G401 (cell line): ENCODE measurements around the gene PLPP1. TPM values are rescaled to one million over a fixed set of nuclear protein-coding genes. Genes with fewer than 3 reads are reported as not detected.
"Not testable (repeated sequence)": the region's sequence is repeated elsewhere in the genome, so short reads cannot be mapped to it uniquely, and the experiment has no call there.

ENCODE experiments used
- DNase-seq: peaks from one replicate; pipeline ENCODE4 v3.0.0-alpha.2; 2015; ENCODE audit warnings: low spot score
- in situ Hi-C: cut with HindIII; loops from 2 replicates; pipeline ENCODE4 v1.10.0; 2016; ENCODE audit warnings: low sequenced_read_pairs, mixed read lengths
- total RNA-seq: library from RNA; depleted of rRNA; stranded (reverse); fragments of >200 nt; shearing (Covaris generic); gene quantifications from 2 replicates; pipeline ENCODE4 v1.2.3, GENCODE V29; 2014

Gene PLPP1
- total RNA-seq, 1 experiment from 2014 or later, result 13.3 TPM

DNA sequence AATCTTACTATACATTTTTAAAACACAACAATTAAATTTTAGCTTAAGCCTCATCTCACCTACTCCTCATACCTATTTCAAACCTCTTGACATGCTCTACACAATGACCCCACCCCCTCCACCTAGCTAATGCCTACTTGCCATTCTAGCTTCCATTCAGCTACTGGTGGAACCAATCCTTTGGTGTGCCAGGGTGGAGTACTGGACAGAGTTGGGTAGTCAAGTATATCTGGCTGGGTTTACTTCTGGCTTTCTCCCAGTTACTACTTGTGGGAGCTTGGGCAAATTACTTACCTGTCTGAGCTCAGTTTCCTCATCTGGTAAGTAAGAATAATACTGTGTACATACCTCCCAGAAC, 24.3 kb downstream of the PLPP1 start:
- no peak for DNase-seq
- in situ Hi-C loops, result no loop called here

DNA sequence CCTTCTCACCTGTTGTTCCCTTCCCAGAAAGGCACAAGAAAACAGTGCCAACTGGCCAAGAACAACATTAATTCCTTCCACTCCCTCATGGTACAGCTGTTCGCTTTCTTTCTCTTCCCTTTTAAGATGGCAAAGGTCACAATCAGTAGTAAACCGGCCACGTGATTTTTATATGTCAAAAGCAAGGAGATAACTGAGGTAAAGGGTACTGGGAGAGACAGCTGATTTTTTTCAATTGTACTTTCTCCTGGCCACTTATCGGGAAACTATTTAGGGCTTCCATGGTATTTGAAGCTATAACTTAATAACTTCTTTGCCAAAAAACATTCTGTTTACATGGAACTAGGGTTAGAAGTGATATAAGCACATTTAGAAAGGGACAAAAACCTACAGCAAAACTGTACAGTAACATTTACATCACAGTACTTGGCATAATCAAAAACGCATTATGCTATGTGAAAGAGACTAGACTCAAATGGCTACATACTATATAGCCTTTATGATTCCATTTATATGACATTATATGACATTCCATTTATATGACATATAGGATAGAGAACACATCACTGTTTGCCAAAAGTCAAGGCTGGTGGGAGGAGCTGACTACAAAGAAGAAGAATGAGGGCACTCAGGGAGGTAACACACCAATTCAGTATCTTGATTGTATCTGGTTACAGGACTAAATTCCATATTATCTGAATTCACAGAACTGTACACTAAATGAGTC, 24.8 kb downstream of the PLPP1 start:
- DNase-seq, result no peak
- in situ Hi-C loops, result no loop called here

- in situ Hi-C loops, result no loop called here
- DNase-seq, result no peak
Measured at GRCh38 chr5:55509097-55509496, 25.7 kb downstream of the PLPP1 start.

DNA sequence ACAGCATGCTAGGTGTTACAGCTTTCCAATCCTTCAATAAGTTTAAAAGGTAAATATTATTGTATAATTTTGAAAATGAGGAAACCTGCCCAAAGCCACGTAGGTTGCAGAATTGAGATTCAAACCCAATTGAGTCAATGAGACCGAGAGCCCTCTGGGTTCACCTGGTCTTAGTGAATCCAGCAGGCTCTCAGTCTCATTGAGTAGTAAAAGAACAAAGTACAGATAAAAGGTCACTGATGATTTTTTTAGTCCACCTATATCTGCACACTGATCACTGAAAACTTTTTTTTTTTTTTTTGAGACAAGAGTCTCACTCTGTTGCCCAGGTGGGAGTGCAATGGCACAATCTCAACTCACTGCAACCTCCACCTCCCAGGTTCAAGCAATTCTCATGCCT, 27.2 kb downstream of the PLPP1 start:
- in situ Hi-C loops, result no loop called here

GRCh38 chr5:55505711-55506110, 29.1 kb downstream of the PLPP1 start:
- DNase-seq, in situ Hi-C loops: not testable (repeated sequence)

More for the DNA sequence above, 27.2 kb downstream of the PLPP1 start:
- no peak for DNase-seq

- DNase-seq, in situ Hi-C loops: not testable (repeated sequence)
Measured at GRCh38 chr5:55503917-55504316, 30.8 kb downstream of the PLPP1 start.

DNA sequence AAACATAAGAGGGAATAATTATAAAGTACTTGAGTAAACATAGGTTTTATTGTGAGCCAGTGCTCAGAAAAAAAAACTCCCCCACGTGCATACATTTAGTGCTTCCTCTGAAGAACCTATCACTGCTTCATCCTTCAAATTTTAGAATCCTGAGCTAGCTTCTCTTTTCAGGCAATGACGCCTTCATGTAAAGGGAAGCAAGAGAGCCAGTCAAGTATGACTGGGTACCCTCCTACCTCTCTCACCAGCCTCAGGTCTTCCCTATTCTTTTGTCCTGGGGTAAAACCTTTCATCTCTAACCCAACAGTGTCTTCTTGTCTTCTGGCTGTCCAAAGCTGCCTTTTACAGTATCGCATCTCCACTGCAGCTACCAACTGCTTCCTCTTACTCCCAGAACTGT, 32.0 kb downstream of the PLPP1 start:
- in situ Hi-C loops, result no loop called here
- no peak for DNase-seq

- in situ Hi-C loops, result no loop called here
- DNase-seq, result peak; percentile 15
Measured at GRCh38 chr5:55498457-55498856, 36.3 kb downstream of the PLPP1 start.

DNA sequence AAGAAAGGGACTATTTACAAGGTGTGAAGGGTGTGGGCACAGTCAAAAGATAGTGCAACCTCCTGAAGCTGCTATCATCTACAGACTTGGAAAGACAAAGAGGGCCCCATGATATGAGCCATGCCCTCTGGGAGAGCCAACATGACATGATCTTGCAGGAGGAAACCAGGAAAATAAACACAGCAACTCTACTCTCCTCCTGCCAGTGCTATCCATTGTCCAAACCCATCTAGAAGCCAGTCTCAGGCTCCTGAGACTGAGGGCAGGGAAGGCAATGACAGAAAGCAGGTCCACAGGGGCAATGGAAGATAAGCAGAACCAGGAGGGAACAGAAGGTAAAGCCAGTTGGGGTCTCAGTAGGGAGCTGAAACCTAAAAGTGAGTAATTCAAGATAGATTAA, 37.1 kb downstream of the PLPP1 start:
- peak; percentile 81 for DNase-seq
- in situ Hi-C loops, result no loop called here

GRCh38 chr5:55495216-55495615, 39.5 kb downstream of the PLPP1 start:
- DNase-seq, result no peak
- in situ Hi-C loops, result no loop called here

DNA sequence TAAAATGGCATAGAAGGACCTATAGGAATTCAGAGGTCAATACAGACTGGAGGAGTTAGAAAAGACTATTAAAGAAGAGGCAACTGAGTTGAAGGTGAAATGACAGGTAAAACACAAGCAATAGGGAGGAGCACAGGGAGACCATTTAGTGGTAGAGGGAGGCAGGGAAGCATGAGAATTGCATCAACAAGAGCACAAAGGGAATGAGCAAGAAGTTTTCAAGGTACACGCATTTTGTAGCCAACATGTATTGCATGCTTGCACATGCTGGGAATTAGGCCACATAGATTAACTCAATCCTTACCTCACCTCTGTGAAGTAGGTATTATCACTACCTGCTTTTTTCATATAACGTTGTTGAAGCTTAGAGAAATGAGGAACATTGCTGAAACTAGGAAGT, 42.3 kb downstream of the PLPP1 start:
- DNase-seq, result no peak
- in situ Hi-C loops, result no loop called here

DNA sequence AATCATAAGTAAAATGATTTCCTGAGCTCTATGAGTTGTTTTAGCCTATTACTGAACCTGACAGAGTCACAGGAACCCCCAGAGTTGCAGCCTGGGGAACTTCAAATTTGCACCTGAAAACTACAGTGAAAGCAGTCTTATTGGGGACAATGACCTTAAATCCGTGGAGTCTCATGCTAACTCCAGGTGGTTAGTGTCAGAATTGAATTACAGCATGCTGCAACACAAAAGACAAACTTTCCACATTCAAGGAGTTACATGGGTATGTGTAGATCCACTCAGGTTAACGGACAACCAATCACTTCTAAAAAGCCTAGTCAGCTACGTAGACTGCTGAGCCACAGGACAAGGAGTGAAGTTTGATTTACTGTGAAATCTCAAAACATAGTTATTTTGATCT, 49.7 kb downstream of the PLPP1 start:
- no peak for DNase-seq
- in situ Hi-C loops, result no loop called here

DNA sequence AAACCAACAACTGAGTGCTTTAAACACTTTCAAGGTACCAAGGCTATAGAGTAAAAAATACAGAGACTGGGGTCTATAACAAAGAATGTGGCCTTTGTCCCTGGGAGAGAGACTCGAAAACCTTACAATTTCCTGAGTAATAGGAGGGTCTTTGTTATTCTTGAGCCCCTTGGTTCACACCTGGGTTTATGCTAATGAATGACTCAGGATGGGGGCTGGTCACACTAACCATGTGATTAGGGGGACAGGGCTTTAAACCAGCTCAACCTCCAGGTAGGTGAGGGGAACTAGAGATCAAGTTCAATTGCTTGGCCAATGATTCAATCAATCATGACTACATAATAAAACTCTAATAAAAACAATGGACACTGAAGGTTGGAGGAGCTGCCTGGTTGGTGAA, 50.2 kb downstream of the PLPP1 start:
- no peak for DNase-seq
- in situ Hi-C loops, result no loop called here

DNA sequence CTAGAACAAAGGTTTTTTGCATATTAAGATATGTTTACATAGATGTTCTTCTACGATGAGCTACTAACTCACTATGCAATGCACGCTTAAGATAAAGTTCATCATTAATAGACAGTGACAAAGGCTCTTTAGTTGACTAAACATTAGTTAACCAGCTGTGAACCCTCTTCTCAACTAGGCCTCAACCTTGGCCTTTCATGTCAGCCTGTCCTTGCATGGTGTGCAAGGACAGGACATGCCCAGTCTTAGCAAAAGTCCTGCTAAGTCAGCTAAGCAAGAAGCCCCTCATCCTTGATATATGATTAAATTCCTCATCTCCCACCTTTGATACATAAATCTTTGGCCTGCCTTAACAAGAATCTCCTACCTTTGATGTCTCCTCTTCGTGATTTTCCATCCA, 50.9 kb downstream of the PLPP1 start:
- DNase-seq, result no peak
- in situ Hi-C loops, result no loop called here

DNA sequence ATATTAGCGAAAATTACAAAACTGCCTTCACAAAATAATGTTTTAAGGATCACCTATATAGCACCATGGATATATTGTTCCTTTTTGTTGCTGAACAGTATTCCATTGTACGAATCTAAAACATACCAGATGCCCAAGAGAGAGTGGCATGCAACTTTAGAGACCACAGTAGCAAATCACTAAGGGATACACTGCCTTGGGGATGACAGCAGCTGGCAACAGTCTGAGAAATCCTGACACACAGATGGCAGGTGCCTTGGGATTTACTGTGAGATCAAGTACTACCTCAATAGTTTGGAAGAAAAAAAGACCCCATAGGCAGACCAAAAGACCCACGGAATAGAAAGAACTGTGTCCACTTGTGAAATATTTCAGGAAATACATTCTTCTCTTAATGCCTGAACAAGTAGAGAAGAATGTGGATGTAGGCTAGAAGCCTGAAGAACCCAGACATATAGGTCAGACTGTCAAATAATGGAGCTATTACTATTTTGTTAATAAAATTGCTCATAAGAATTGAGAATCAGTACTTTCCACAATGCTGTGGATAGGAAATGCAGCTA, 53.4 kb downstream of the PLPP1 start:
- DNase-seq, result no peak
- in situ Hi-C loops, result no loop called here

GRCh38 chr5:55480781-55481180, 54.0 kb downstream of the PLPP1 start:
- DNase-seq, result no peak
- in situ Hi-C loops, result no loop called here

GRCh38 chr5:55472642-55473041, 62.1 kb downstream of the PLPP1 start:
- no peak for DNase-seq
- in situ Hi-C loops, result no loop called here

- in situ Hi-C loops, result no loop called here
- no peak for DNase-seq
Measured at GRCh38 chr5:55471468-55471867, 63.3 kb downstream of the PLPP1 start.

GRCh38 chr5:55470282-55470681, 64.5 kb downstream of the PLPP1 start:
- in situ Hi-C loops, result no loop called here
- no peak for DNase-seq

DNA sequence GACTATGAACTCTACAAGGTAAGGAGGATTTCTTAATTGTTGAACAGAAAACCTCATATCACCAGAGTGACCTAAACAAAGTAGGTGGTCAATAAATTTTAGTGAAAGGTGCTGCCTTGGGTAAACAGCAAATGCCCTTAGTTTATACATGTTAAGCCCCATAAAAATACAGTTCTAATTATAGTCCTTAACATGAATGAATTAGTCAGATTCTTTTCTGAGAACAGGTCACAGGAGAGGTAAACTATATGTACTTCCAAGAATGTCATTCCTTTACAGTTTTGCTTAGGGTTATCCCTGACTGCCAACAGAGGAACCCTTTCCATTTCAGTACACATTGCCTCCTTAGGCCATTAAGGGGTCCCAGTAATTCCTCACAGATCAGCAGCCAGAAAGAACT, 64.9 kb downstream of the PLPP1 start:
- DNase-seq, result no peak
- in situ Hi-C loops, result no loop called here

- in situ Hi-C loops, result no loop called here
Measured at GRCh38 chr5:55467862-55468551, 66.8 kb downstream of the PLPP1 start.

More at GRCh38 chr5:55467862-55468551, 66.8 kb downstream of the PLPP1 start:
- no peak for DNase-seq
